ENCODE measurements around the gene SEMA6B.
"Not testable (repeated sequence)": the region's sequence is repeated elsewhere in the genome, so short reads cannot be mapped to it uniquely, and the experiment has no call there.

SEMA6B gene

GRCh38 chr19:4553092-4553695 lies 6.3 kb downstream of the SEMA6B start:
- Mint-ChIP-seq H3K36me3 (ENCODE audit: low read depth) (peaks cover 28% of the 10 kb centered on the region), H3K4me1 (ENCODE audit: low read depth) (peaks cover 47% of the 10 kb centered on the region), H3K27ac (no peak overlapping the region), H3K27me3 (peaks cover 3% of the 10 kb centered on the region), H3K9me3 (peaks cover 8% of the 10 kb centered on the region), H3K4me3 (no peak overlapping the region)
- intact Hi-C loops (cut with micrococcal nuclease) = no loop called here

DNA sequence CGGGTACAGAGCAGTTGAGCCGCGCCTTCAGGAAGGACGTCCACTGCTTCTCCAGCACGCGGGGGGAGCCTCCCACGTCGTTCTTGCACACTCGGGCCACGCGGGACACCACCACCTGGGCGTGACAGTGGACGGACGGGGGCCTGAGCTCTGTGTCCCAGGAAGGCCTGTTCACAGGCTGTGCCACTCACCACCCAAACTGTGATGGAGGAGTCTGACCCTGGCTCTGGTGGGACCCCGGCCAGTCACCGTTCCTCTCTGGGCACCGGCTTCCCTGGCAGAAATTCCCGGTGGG lies 7.0 kb downstream of the SEMA6B start:
- Mint-ChIP-seq H3K4me1 (ENCODE audit: low read depth) (peaks cover 47% of the 10 kb centered on the region), H3K4me3 (no peak overlapping the region), H3K27ac (no peak overlapping the region), H3K27me3 (peaks cover 3% of the 10 kb centered on the region), H3K9me3 (peaks cover 8% of the 10 kb centered on the region), H3K36me3 (ENCODE audit: low read depth) (peaks cover 28% of the 10 kb centered on the region)
- intact Hi-C loops (cut with micrococcal nuclease) = no loop called here

- intact Hi-C loops (cut with micrococcal nuclease) = no loop called here
- Mint-ChIP-seq H3K4me1 (ENCODE audit: low read depth) (peaks cover 41% of the 10 kb centered on the region), H3K27me3 (peaks cover 3% of the 10 kb centered on the region), H3K27ac (no peak overlapping the region), H3K36me3 (ENCODE audit: low read depth) (peaks cover 28% of the 10 kb centered on the region), H3K4me3 (no peak overlapping the region), H3K9me3 (peaks cover 8% of the 10 kb centered on the region)
These were observed 8.9 kb downstream of the SEMA6B start for GRCh38 chr19:4550479-4551050.

DNA sequence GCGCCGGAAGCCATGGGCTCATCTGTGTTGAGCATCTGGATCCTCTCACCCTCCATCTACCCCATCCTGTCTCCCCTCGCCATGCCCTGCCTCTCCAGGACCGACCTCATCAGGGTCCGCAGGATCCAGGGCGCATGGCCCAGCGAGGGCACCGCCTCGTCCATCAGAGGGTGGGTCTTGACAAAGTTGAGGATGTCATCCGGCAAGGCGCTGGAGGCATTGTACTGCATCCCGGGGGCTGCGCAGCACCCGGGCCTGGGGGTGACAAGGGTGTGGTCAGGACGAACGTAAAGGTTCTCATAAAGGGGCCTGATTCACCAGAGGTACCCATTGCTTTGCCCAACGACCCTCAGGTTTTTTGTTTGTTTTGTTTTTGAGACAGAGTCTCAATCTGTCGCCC lies 9.5 kb downstream of the SEMA6B start:
- Mint-ChIP-seq H3K27ac (no peak overlapping the region), H3K27me3 (peaks cover 3% of the 10 kb centered on the region), H3K36me3 (ENCODE audit: low read depth) (peaks cover 28% of the 10 kb centered on the region), H3K9me3 (peaks cover 8% of the 10 kb centered on the region), H3K4me1 (ENCODE audit: low read depth) (peaks cover 43% of the 10 kb centered on the region), H3K4me3 (no peak overlapping the region)
- intact Hi-C loops (cut with micrococcal nuclease) = no loop called here

DNA sequence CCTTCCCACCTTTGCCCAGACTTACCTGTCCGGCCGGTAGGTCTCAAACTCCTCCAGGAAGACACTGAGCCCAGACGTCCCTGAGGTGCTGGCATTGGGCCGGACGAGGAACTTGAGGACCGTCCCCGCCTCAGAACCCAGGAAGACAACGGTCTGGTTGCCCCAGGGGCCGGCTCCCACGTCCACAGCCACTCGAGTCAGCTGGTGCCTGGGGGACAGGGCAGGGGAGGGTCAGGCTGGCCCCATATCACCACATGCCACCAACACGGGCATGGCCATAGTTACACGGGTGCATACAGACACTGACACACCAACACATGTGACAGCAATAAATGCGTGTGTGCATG lies 11.3 kb downstream of the SEMA6B start:
- peaks cover 3% of the 10 kb centered on the region for H3K27me3 Mint-ChIP-seq
- peaks cover 39% of the 10 kb centered on the region for H3K4me1 Mint-ChIP-seq (ENCODE audit: low read depth)
- H3K36me3 Mint-ChIP-seq (ENCODE audit: low read depth) = peaks cover 20% of the 10 kb centered on the region
- peaks cover 3% of the 10 kb centered on the region for H3K9me3 Mint-ChIP-seq
- no peak overlapping the region for H3K4me3 Mint-ChIP-seq
- intact Hi-C loops (cut with micrococcal nuclease) = no loop called here
- H3K27ac Mint-ChIP-seq = peak overlapping the region; percentile 22

GRCh38 chr19:4547303-4548237 lies 11.9 kb downstream of the SEMA6B start:
- no peak overlapping the region for H3K4me3 Mint-ChIP-seq

DNA sequence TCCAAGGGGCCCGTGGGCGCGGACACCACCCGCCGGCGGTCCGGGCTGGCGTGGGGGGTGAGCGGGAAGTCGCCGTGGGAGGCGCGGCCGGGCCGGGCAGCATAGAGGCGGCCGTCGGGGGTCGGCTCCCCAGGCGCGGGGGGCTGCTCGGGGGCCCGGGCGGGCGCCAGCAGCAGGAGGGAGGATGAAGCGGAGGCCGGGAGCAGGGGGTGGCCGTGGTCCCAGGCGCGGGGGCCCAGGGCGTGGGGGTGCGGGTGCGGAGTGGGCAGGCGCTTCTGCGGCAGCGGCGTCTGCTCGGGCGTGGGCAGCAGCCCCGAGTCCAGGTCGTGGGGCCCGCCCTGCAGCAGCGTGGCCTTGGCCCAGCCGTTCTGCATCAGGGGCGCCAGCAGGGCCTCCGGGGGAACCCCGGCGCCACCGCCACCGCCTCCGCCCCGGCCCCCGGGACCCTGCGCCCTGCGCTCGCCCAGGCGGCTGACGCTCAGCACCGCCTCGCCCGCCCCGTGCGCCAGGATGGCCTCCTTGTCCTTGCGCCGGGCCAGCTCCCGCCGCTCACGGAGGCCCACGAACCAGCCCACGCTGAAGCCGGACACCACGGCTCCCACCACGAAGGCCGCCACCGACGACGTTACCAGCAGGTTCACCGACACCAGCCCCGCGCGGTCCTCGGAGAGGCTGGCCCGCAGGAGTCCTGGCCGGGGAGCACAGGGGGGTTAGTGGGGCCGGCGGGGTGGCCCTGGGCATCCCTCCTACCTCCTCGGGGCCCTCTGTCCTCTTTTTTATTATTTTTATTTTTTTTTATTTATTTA lies 15.4 kb downstream of the SEMA6B start:
- Mint-ChIP-seq H3K36me3 (ENCODE audit: low read depth) (no peaks in the 10 kb centered on the region), H3K4me3 (no peak overlapping the region), H3K4me1 (ENCODE audit: low read depth) (peaks cover 62% of the 10 kb centered on the region), H3K9me3 (no peaks in the 10 kb centered on the region), H3K27ac (peak overlapping the region; percentile 79), H3K27me3 (no peaks in the 10 kb centered on the region)
- intact Hi-C loops (cut with micrococcal nuclease) = no loop called here

More at GRCh38 chr19:4547303-4548237, 11.9 kb downstream of the SEMA6B start:
- Mint-ChIP-seq H3K27me3 (peaks cover 3% of the 10 kb centered on the region), H3K27ac (peak overlapping the region; percentile 22), H3K36me3 (ENCODE audit: low read depth) (peaks cover 14% of the 10 kb centered on the region), H3K9me3 (no peaks in the 10 kb centered on the region), H3K4me1 (ENCODE audit: low read depth) (peaks cover 39% of the 10 kb centered on the region)
- intact Hi-C loops (cut with micrococcal nuclease) = no loop called here

DNA sequence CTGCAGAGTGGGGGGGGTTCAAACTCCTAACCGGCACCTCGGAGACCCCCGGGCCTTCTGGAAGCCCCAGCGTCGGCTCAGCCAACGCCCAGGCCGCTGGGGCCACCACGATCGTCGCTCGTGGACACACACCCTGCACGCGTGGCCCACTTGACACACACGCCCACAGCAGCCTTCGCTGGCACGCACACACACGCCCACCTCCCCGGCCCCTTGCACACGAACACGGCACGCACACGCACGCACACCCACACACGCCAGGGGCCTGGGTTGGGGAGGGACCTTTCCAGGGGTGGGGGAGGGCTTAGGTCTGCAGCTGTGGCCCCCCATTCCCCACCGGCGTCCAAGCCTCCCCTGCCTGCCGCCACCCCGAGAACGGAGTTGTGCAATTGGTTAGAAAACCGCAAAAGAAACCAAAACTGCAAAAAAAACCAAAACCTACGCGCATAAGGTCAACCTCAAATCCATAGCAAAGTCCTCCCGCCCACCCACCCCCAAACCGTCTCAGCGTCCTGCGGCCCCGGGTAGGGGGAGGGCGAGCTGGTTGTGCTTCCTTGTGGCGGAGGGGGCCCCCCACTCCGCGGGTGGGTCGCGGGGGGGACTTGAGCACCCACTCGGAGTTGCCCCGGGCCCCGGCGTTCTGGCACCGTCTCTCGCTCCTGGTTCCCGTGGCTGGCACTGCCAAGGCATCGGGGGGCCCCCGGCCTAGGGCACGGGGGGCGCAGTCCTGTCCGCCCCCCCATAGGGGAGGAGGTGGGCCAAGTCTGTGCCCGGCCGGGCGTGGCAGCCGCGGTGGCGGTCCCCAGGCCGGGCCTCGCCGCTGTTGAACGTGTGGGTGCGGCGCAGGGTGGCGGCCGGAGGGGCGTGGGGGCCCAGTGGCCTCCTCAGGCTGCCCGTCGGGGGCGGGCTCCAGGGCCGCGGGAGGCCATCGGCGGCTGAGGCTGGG lies 16.3 kb downstream of the SEMA6B start:
- Mint-ChIP-seq H3K9me3 (no peaks in the 10 kb centered on the region), H3K4me1 (ENCODE audit: low read depth) (peaks cover 64% of the 10 kb centered on the region), H3K4me3 (peak overlapping the region; percentile 67)

GRCh38 chr19:4541806-4542145 lies 17.7 kb downstream of the SEMA6B start:
- H3K4me3 Mint-ChIP-seq; H3K9me3 Mint-ChIP-seq; H3K36me3 Mint-ChIP-seq (ENCODE audit: low read depth); intact Hi-C loops (cut with micrococcal nuclease); H3K27me3 Mint-ChIP-seq: not testable (repeated sequence)
- Mint-ChIP-seq H3K27ac (peak overlapping the region; percentile 79), H3K4me1 (ENCODE audit: low read depth) (peaks cover 62% of the 10 kb centered on the region)

More for the DNA sequence above, 16.3 kb downstream of the SEMA6B start:
- Mint-ChIP-seq H3K27ac (peak overlapping the region; percentile 79), H3K27me3 (peaks cover under 1% of the 10 kb centered on the region), H3K36me3 (ENCODE audit: low read depth) (no peaks in the 10 kb centered on the region)
- intact Hi-C loops (cut with micrococcal nuclease) = no loop called here

GRCh38 chr19:4541114-4541805 lies 18.2 kb downstream of the SEMA6B start:
- intact Hi-C loops (cut with micrococcal nuclease) = no loop called here
- H3K4me3 Mint-ChIP-seq = no peak overlapping the region
- H3K27ac Mint-ChIP-seq = peak overlapping the region; percentile 79
- H3K4me1 Mint-ChIP-seq (ENCODE audit: low read depth) = peaks cover 62% of the 10 kb centered on the region
- peaks cover 1% of the 10 kb centered on the region for H3K27me3 Mint-ChIP-seq
- no peaks in the 10 kb centered on the region for H3K9me3 Mint-ChIP-seq
- no peaks in the 10 kb centered on the region for H3K36me3 Mint-ChIP-seq (ENCODE audit: low read depth)

DNA sequence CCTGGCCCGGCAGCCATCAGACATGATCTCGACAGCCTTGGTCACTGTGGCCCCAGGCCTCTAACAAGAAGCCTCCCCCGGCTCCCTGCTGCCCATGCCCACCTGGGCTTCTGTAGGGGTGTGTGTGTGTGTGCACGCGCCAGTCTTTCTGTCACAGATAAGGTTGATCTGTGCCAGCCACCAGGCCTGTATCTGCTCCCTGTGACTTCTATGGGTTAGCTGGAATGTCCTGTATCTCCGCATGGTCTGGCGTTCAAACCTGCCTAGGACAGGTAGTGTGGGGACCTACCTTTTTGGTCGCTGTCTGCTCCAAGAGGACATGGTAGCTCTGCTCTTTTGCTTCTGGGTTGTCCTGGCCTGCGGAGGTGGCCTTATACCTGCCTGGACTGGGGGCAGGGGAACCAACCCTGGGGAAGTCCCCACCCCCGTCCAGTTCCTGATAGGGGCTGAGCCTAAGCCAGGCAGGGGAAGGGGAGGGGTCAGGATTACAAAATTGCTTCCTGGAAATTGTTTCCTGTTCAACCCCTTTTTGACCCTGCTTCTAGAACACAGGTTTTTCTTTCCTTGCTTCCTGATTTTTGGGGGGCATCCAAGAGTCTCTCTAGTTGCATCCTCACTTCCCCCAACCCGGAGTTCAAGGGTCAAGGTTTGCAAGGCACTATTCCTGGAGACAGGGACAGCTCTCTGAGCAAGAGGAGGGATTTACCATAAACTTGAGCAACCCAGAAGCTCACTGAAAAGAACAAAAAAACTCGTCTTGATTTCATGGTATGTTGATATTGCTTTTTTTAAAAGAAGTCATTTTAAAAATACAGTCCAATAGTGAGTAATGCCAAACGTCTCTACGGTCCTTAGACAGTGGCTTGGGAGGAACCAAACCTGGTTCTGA lies 19.5 kb downstream of the SEMA6B start, which contains the start of gene LRG1:
Gene LRG1, minus strand, starts transcription at position 344 of the 889 bp plus-strand sequence. Its CDS starts 23 bp downstream, at position 321.
- Mint-ChIP-seq H3K36me3 (ENCODE audit: low read depth) (no peaks in the 10 kb centered on the region), H3K27ac (peak within 1 kb of the TSS; percentile 45), H3K4me1 (ENCODE audit: low read depth) (peaks cover 63% of the 10 kb centered on the region), H3K4me3 (no peak within 1 kb of the TSS), H3K9me3 (no peaks in the 10 kb centered on the region), H3K27me3 (peaks cover 8% of the 10 kb centered on the region)
- intact Hi-C loops (cut with micrococcal nuclease) = no loop called here

- H3K4me1 Mint-ChIP-seq (ENCODE audit: low read depth) = peaks cover 65% of the 10 kb centered on the region
- intact Hi-C loops (cut with micrococcal nuclease) = no loop called here
- no peak overlapping the region for H3K4me3 Mint-ChIP-seq
- no peaks in the 10 kb centered on the region for H3K36me3 Mint-ChIP-seq (ENCODE audit: low read depth)
- no peaks in the 10 kb centered on the region for H3K9me3 Mint-ChIP-seq
- H3K27me3 Mint-ChIP-seq = peaks cover 11% of the 10 kb centered on the region
- H3K27ac Mint-ChIP-seq = peak overlapping the region; percentile 45
These were observed 20.3 kb downstream of the SEMA6B start for GRCh38 chr19:4539169-4539692.

Data from dendritic cell treated with granulocyte-macrophage colony-stimulating factor and Interleukin-4, amounts not matched to agents 40 ng/mL and 50 ng/mL, for 4 days (primary cell).